ENCODE data around the gene RNF166.

Gene RNF166

DNA sequence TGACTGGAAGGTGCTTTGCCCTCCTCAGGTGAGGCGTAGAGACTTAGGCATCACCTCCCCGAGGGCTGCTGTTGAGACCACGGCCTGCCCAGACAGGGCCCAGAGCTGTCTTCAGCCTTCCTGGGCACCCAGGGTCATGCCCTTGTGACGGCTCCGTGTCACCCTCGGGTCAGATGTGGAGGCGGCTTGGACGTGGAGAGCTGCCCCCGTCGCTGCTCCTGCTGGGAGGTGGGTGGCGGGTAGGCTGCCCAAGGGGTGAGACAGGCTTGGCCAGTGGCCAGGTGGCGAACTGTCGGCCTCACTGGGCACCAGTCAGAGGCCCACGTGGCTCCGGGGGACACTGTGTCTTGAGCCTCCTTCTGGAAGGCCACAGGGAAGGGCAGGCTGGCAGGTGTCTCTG is 11.0 kb downstream of the RNF166 start:
- TF ChIP-seq POLR2AphosphoS5 (IDR thresholded peaks at IDR 0.05; ENCODE audit: low read depth, low read length): no peak
- no peak for TF ChIP-seq TAF1 (IDR thresholded peaks at IDR 0.05; ENCODE audit: borderline replicate concordance, insufficient read depth, low read length)
- no peak for TF ChIP-seq SIN3A (IDR thresholded peaks at IDR 0.05; ENCODE audit: borderline replicate concordance, insufficient read depth, low read length)
- TF ChIP-seq REST (IDR thresholded peaks at IDR 0.05; ENCODE audit: insufficient read depth in 1 of 2, low read depth in 2 of 2, low read length in 2 of 2): no peak
- TF ChIP-seq FOXP2 (optimal IDR thresholded peaks at IDR 0.05; ENCODE audit: borderline replicate concordance, extremely low read depth, extremely low read length, insufficient read depth): no peak

DNA sequence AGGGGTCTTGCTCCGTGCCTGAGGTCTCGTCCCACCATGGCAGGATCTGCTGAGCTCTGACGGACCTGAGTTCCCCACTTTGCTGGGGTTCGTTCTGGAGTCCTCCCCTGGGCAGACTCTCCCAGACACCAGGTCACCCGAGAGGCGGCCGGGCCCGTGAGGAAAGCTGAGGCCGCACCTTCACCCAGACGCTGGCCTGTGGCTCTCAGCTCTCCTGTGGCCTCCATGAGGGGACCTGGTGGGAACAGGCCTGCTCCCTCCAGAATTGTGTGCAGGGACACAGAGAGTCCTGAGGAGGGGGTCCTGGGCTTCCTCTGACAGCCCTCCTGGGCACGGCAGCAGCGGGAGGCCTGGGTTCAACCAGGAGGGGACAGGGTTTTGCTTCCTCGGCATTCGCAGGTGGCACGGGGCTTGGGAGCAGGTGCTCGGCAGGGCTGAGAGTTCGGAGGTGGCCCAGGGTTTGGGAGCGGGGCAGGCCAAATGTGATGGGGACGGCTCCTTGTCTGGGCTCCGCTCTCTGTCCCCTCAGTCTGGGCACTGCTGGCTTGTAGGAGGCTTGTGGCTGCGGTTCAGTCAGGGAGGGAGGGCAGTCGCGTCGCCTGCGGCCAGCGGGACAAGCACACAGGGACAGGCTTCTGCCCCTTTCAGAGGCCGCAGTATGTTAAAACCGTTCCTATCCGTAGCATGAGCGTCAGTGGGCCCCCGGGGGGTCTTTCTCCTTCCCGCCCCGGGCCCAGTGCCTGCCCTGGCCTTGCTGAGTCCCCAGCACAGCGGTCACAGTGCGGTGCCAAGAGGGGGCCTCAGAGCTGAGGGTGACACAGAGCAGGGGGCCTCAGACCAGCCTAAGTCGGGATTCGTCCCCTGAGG is 11.8 kb downstream of the RNF166 start:
- TF ChIP-seq TAF1 (IDR thresholded peaks at IDR 0.05; ENCODE audit: borderline replicate concordance, insufficient read depth, low read length) (no peak), SIN3A (IDR thresholded peaks at IDR 0.05; ENCODE audit: borderline replicate concordance, insufficient read depth, low read length) (no peak), POLR2AphosphoS5 (IDR thresholded peaks at IDR 0.05; ENCODE audit: low read depth, low read length) (no peak), FOXP2 (optimal IDR thresholded peaks at IDR 0.05; ENCODE audit: borderline replicate concordance, extremely low read depth, extremely low read length, insufficient read depth) (no peak), REST (IDR thresholded peaks at IDR 0.05; ENCODE audit: insufficient read depth in 1 of 2, low read depth in 2 of 2, low read length in 2 of 2) (no peak)

DNA sequence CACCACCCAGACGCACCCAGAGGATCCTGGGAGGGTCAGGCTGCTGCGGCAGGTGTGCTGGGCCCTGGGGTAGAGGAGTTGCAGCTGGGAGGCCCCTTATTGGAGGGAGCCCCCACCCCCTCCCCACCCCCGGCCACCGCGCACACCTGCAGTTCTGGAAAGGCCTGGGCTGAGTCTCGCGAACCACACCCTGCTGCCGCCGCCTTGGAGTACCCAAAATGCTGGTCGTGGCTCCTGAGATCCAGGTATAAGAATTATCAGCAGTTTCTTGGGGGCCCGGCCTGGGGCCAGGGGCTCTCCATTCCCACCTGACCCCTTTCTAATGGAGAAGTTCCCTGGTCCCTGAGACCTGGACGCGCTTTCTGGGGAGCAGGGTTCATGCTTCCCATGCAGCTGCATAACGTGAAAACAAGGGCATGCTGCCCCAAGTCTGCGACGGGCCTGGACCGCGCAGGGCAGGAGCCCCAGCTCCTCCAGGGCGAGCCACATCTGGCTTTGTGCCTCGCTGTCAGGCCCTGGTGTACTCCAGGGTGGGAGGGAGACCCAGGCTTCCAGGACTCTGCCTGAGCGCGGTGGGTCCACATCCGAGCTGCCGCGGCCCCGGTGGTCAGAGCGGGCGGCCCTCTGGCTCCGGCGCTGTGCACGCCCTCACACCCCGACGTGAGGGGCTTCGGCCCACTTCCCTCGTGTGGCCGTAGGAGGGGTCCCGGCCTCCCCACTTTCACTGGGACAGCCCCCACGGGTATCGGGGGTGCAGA is 12.6 kb downstream of the RNF166 start:
- TF ChIP-seq FOXP2 (optimal IDR thresholded peaks at IDR 0.05; ENCODE audit: borderline replicate concordance, extremely low read depth, extremely low read length, insufficient read depth) (no peak), SIN3A (IDR thresholded peaks at IDR 0.05; ENCODE audit: borderline replicate concordance, insufficient read depth, low read length) (no peak), POLR2AphosphoS5 (IDR thresholded peaks at IDR 0.05; ENCODE audit: low read depth, low read length) (no peak), TAF1 (IDR thresholded peaks at IDR 0.05; ENCODE audit: borderline replicate concordance, insufficient read depth, low read length) (no peak), REST (IDR thresholded peaks at IDR 0.05; ENCODE audit: insufficient read depth in 1 of 2, low read depth in 2 of 2, low read length in 2 of 2) (no peak)

- TF ChIP-seq TAF1 (IDR thresholded peaks at IDR 0.05; ENCODE audit: borderline replicate concordance, insufficient read depth, low read length): no peak
- no peak for TF ChIP-seq POLR2AphosphoS5 (IDR thresholded peaks at IDR 0.05; ENCODE audit: low read depth, low read length)
- no peak for TF ChIP-seq FOXP2 (optimal IDR thresholded peaks at IDR 0.05; ENCODE audit: borderline replicate concordance, extremely low read depth, extremely low read length, insufficient read depth)
- no peak for TF ChIP-seq SIN3A (IDR thresholded peaks at IDR 0.05; ENCODE audit: borderline replicate concordance, insufficient read depth, low read length)
- no peak for TF ChIP-seq REST (IDR thresholded peaks at IDR 0.05; ENCODE audit: insufficient read depth in 1 of 2, low read depth in 2 of 2, low read length in 2 of 2)
Observed at GRCh38 chr16:88692861-88693260, 13.3 kb downstream of the RNF166 start.

Measured in PFSK-1 (cell line).